GM12878 (cell line): ENCODE measurements around the gene MAPKBP1. TPM values are rescaled to one million over a fixed set of nuclear protein-coding genes. Genes with fewer than 3 reads are reported as not detected.

ENCODE experiments used
- ATAC-seq: fragments of 200-7000 bp; cut with Tn5 transposase; 3 replicates; pipeline ENCODE4 v1.9.1; 2020; ENCODE audit warnings: mild to moderate bottlenecking, moderate library complexity
- BruUV-seq: library from RNA; stranded (reverse); fragments of 400-500 nt; replicated peaks from 2 replicates; lab custom pipeline; 2021; lab: Mats Ljungman, UMichigan
- CTCF ChIA-PET: fragments of 300-600 bp; sonication (Branson Sonifier 250); formaldehyde crosslinking; extraction: SDS; loops from one replicate; lab custom pipeline; 2021; ENCODE audit warnings: inconsistent platforms; lab: Yijun Ruan, JAX
- POLR2A ChIA-PET: fragments of 350-600 bp; formaldehyde crosslinking; extraction: SDS; loops from one replicate; lab custom pipeline; 2021; ENCODE audit warnings: inconsistent platforms; lab: Charles Lee
- RAD21 ChIA-PET: fragments of 300-600 bp; sonication (Branson Sonifier 250); formaldehyde crosslinking; loops from one replicate; lab custom pipeline; 2023; ENCODE audit warnings: antibody characterized with exemption; ENCODE audit not compliant: unreplicated experiment; lab: Charles Lee
- SMC1A ChIA-PET: fragments of 300-600 bp; sonication (Branson Sonifier 250); formaldehyde crosslinking; loops from one replicate; lab custom pipeline; 2023; ENCODE audit not compliant: unreplicated experiment, uncharacterized antibody; lab: Charles Lee
- DNase-seq: peaks from one replicate; pipeline ENCODE4 v3.0.0-alpha.2; 2011; ENCODE audit warnings: low read depth, low spot score
- FAIRE-seq: peaks from 3 replicates; lab custom pipeline; 2011; peaks lifted over from hg19 to GRCh38; lab: Jason Lieb, UNC
- H2AFZ ChIP-seq: 2 replicates; pipeline ENCODE4 v1.6.0; 2011; ENCODE audit warnings: low read depth, low read length, control low read depth; ENCODE audit not compliant: control insufficient read depth
- H3K27ac ChIP-seq: 2 replicates; pipeline ENCODE4 v1.5.1; 2011; ENCODE audit warnings: control low read depth; ENCODE audit not compliant: control insufficient read depth, insufficient read depth
- H3K27me3 ChIP-seq, 2 experiments: replicated peaks in 1 of 2; 2 replicates each; pipeline versions ENCODE4 v1.6.0 to v1.6.1; 2011; ENCODE audit warnings: low read length in 1 of 2; ENCODE audit not compliant: control insufficient read depth in 2 of 2, insufficient read depth in 2 of 2
- H3K36me3 ChIP-seq, 2 experiments: 2 replicates each; pipeline ENCODE4 v1.5.1; 2011; ENCODE audit warnings: low read length in 1 of 2; ENCODE audit not compliant: control insufficient read depth in 2 of 2, insufficient read depth in 2 of 2
- H3K4me1 ChIP-seq: 2 replicates; pipeline ENCODE4 v1.6.1; 2011; ENCODE audit warnings: mild to moderate bottlenecking, low read length, moderate library complexity, mixed read lengths; ENCODE audit not compliant: control insufficient read depth, insufficient read depth
- H3K4me2 ChIP-seq: 2 replicates; pipeline ENCODE4 v1.6.0; 2011; ENCODE audit warnings: control low read depth; ENCODE audit not compliant: control insufficient read depth, insufficient read depth
- H3K4me3 ChIP-seq: fragments of 200-600 bp; sonication (generic); 2 replicates; pipeline ENCODE4 v1.5.1; 2016
- H3K79me2 ChIP-seq: 2 replicates; pipeline ENCODE4 v1.6.0; 2011; ENCODE audit warnings: low read length; ENCODE audit not compliant: control insufficient read depth, insufficient read depth
- H3K9ac ChIP-seq: 2 replicates; pipeline ENCODE4 v1.8.0; 2011; ENCODE audit warnings: low read length, control low read depth, mixed read lengths; ENCODE audit not compliant: control insufficient read depth, insufficient read depth
- H3K9me3 ChIP-seq: replicated peaks from 3 replicates; pipeline ENCODE4 v1.5.1; 2011; ENCODE audit warnings: mild to moderate bottlenecking, low read length; ENCODE audit not compliant: control insufficient read depth, insufficient read depth
- H4K20me1 ChIP-seq: 2 replicates; pipeline ENCODE4 v1.6.0; 2011; ENCODE audit not compliant: control insufficient read depth, insufficient read depth
- ATF2 ChIP-seq: IDR thresholded peaks from 2 replicates; pipeline ENCODE4 v1.6.1; 2012; ENCODE audit warnings: low read length, inconsistent platforms
- BACH1 ChIP-seq: fragments of 450-650 bp; IDR thresholded peaks from 2 replicates; pipeline ENCODE4 v1.6.1; 2017; ENCODE audit warnings: mild to moderate bottlenecking, borderline replicate concordance
- CREB1 ChIP-seq: IDR thresholded peaks from 2 replicates; pipeline ENCODE4 v1.6.1; 2012; ENCODE audit warnings: low read depth, mild to moderate bottlenecking, inconsistent platforms
- E2F8 ChIP-seq: fragments of 450-650 bp; IDR thresholded peaks from 2 replicates; pipeline ENCODE4 v1.6.1; 2018; ENCODE audit warnings: mild to moderate bottlenecking, low read depth, moderate library complexity; ENCODE audit not compliant: partially characterized antibody
- HCFC1 ChIP-seq: fragments of 150-350 bp; IDR thresholded peaks from 2 replicates; pipeline ENCODE4 v1.6.1; 2014; ENCODE audit warnings: low read length
- IKZF1 ChIP-seq: fragments of 450-650 bp; conservative IDR thresholded peaks from 2 replicates; pipeline ENCODE4 v1.6.1; 2017; ENCODE audit warnings: antibody characterized with exemption, mild to moderate bottlenecking
- NBN ChIP-seq: fragments of 450-650 bp; IDR thresholded peaks from 2 replicates; pipeline ENCODE4 v1.6.1; 2016
- RAD21 ChIP-seq: IDR thresholded peaks from 2 replicates; pipeline ENCODE4 v1.6.1; 2011; ENCODE audit warnings: mild to moderate bottlenecking, low read depth, low read length, moderate library complexity; ENCODE audit not compliant: insufficient read depth
- RUNX3 ChIP-seq: IDR thresholded peaks from 2 replicates; pipeline ENCODE4 v1.6.1; 2012; ENCODE audit warnings: low read length, inconsistent platforms
- SIN3A ChIP-seq: IDR thresholded peaks from 2 replicates; pipeline ENCODE4 v1.6.1; 2012; ENCODE audit warnings: low read depth, low read length, improper control_type of control experiment
- SIX5 ChIP-seq: IDR thresholded peaks from 2 replicates; pipeline ENCODE4 v1.6.1; 2011; ENCODE audit warnings: mild to moderate bottlenecking, low read depth, low read length, moderate library complexity; ENCODE audit not compliant: severe bottlenecking
- SMC3 ChIP-seq: IDR thresholded peaks from 2 replicates; pipeline ENCODE4 v1.6.1; 2011; ENCODE audit warnings: low read length, improper control_type of control experiment, borderline replicate concordance
- TAF1 ChIP-seq: IDR thresholded peaks from 2 replicates; pipeline ENCODE4 v1.6.1; 2011; ENCODE audit warnings: mild to moderate bottlenecking, low read depth, low read length, borderline replicate concordance
- TCF3 ChIP-seq: IDR thresholded peaks from 2 replicates; pipeline ENCODE4 v1.6.1; 2012; ENCODE audit warnings: low read depth, mild to moderate bottlenecking, low read length, borderline replicate concordance; ENCODE audit not compliant: insufficient read depth
- YY1 ChIP-seq: IDR thresholded peaks from 2 replicates; pipeline ENCODE4 v1.6.1; 2011; ENCODE audit warnings: low read depth, mild to moderate bottlenecking, low read length
- WGBS: methylation state at CpG from one replicate; pipeline ENCODE4 v1.1.6; 2016; ENCODE audit warnings: low lambda C conversion rate; ENCODE audit not compliant: insufficient replicate concordance, insufficient coverage; ENCODE audit errors: missing lambda C conversion rate; 5-methylcytosine and 5-hydroxymethylcytosine counted together
- in situ Hi-C: fragments of 300-500 bp; cut with MboI; formaldehyde crosslinking; loops from 9 replicates; pipeline ENCODE4 v1.14.3; 2018; ENCODE audit warnings: mixed read lengths
- intact Hi-C: fragments of 100-400 bp; cut with micrococcal nuclease; formaldehyde crosslinking; loops from one replicate; pipeline ENCODE4 v1.14.2; 2022; ENCODE audit not compliant: unreplicated experiment
- polyA plus RNA-seq, 11 experiments: library from polyadenylated mRNA; depleted of rRNA in 4 of 11; unstranded in 6 of 11; stranded (reverse) in 5 of 11; fragments of >200 nt; fragmentation: Nextera tagmentation in 4 of 11; fragmentation: Illumina TruSeq in 1 of 11; extraction: Ambion mirVana in 4 of 11; extraction: Trizol in 1 of 11; gene quantifications; 1 replicate in 1 of 11; 2 replicates in 10 of 11; pipeline versions ENCODE4 v1.2.1 to v1.2.3, GENCODE V29; 2011 to 2016; ENCODE audit warnings: inconsistent platforms in 2 of 11, missing spikeins in 2 of 11, low read depth in 1 of 11
- total RNA-seq, 4 experiments: library from RNA; depleted of rRNA in 3 of 4; stranded (reverse); fragments of >200 nt in 3 of 4; fragmentation: Illumina TruSeq in 1 of 4; extraction: Trizol in 1 of 4; gene quantifications; 2 replicates each; pipeline versions ENCODE4 v1.2.1 to v1.2.3, GENCODE V29; 2013 to 2021
- TF ChIP-seq, protein P1 (sequence below), 3 experiments: IDR thresholded peaks in 2 of 3; conservative IDR thresholded peaks in 1 of 3; 2 replicates each; pipeline ENCODE4 v1.5.1; 2011; ENCODE audit warnings: low read depth in 3 of 3, low read length in 3 of 3, mild to moderate bottlenecking in 3 of 3, control low read depth in 2 of 3, moderate library complexity in 2 of 3, inconsistent platforms in 1 of 3, mixed read lengths in 1 of 3; ENCODE audit not compliant: control insufficient read depth in 2 of 3, insufficient read depth in 1 of 3; ENCODE audit errors: extremely low read depth in 1 of 3

The MAPKBP1 gene
- total and polyA plus RNA-seq, 10 of the 15 experiments (the other 5 are each of a cell fraction or from before 2014, with no cell fraction given): 0.44 to 19.0 (median 7.3) TPM

GRCh38 chr15:41772720-41773331, 1.5 kb upstream of the MAPKBP1 start:
- ATAC-seq (peak; percentile 51), FAIRE-seq (peak; percentile 23), DNase-seq (peak; percentile 65)
- CTCF ChIA-PET: interaction anchor here (0.5 to 11.4 kb wide), 39 partner anchors 10 to 366 kb away, joined by 3 to 365 read pairs (median 6); partner anchors contain the start of genes EHD4, JMJD7 and MGA
- no peak overlapping the region for H2AFZ ChIP-seq
- H3K4me3 ChIP-seq: no peak overlapping the region
- peak overlapping the region; percentile 77 for H3K27ac ChIP-seq
- intact Hi-C loops: loop anchor here (1.0 to 5.0 kb wide), 2 partner anchors 38 to 199 kb away; partner anchors contain the start of gene EHD4
- POLR2A ChIA-PET: interaction anchor here (0.5 to 11.3 kb wide), 8 partner anchors 11 to 191 kb away, joined by 3 to 170 read pairs (median 15); partner anchors contain the start of gene MGA
- H3K9ac ChIP-seq: peak overlapping the region; percentile 64
- peaks cover 29% of the 10 kb centered on the region for H3K79me2 ChIP-seq
- H3K4me2 ChIP-seq: peak overlapping the region; percentile 52
- H3K36me3 ChIP-seq: peaks cover 0 to 6% of the 10 kb centered on the region in 2 experiments; a peak in 2 of 4 replicates
- no peaks in the 10 kb centered on the region for H4K20me1 ChIP-seq
- RAD21 ChIA-PET: interaction anchor here (0.6 to 10.2 kb wide), 24 partner anchors 19 to 371 kb away, joined by 3 to 305 read pairs (median 4); partner anchors contain the start of genes MGA and NDUFAF1
- SMC1A ChIA-PET: interaction anchor here (0.8 to 9.6 kb wide), 25 partner anchors 8 to 419 kb away, joined by 3 to 268 read pairs (median 7); partner anchors contain the start of genes EHD4, JMJD7 and MGA
- H3K4me1 ChIP-seq: peaks cover 12% of the 10 kb centered on the region
- no peaks in the 10 kb centered on the region for H3K27me3 ChIP-seq
- WGBS: 37% methylated on average over 8 of the region's 8 CpGs
- H3K9me3 ChIP-seq: no peaks in the 10 kb centered on the region
- no TSS peak for BruUV-seq
- in situ Hi-C loops: loop anchor here (5.0 kb wide), 1 partner anchor 39 kb away; no protein-coding TSS in a partner anchor
- peak; percentile 32; the same call in 1 of the 2 replicates for TF ChIP-seq RUNX3
- TF ChIP-seq TCF3: no peak
- no peak for TF ChIP-seq ATF2
- TF ChIP-seq BACH1: no peak
- TF ChIP-seq IKZF1: 0 out of 2 replicates have a peak, but pooled peaks have one; percentile 11
- TF ChIP-seq TAF1: no peak
- TF ChIP-seq SIX5: no peak
- TF ChIP-seq YY1: 0 out of 2 replicates have a peak, but pooled peaks have one; percentile 39
- TF ChIP-seq RAD21: peak; percentile 80
- TF ChIP-seq E2F8: peak; percentile 29
- no peak for TF ChIP-seq HCFC1
- no peak for TF ChIP-seq CREB1
- peak; percentile 96 for TF ChIP-seq SMC3
- TF ChIP-seq NBN: 0 out of 2 replicates have a peak, but pooled peaks have one; percentile 31
- TF ChIP-seq, protein P1, sequence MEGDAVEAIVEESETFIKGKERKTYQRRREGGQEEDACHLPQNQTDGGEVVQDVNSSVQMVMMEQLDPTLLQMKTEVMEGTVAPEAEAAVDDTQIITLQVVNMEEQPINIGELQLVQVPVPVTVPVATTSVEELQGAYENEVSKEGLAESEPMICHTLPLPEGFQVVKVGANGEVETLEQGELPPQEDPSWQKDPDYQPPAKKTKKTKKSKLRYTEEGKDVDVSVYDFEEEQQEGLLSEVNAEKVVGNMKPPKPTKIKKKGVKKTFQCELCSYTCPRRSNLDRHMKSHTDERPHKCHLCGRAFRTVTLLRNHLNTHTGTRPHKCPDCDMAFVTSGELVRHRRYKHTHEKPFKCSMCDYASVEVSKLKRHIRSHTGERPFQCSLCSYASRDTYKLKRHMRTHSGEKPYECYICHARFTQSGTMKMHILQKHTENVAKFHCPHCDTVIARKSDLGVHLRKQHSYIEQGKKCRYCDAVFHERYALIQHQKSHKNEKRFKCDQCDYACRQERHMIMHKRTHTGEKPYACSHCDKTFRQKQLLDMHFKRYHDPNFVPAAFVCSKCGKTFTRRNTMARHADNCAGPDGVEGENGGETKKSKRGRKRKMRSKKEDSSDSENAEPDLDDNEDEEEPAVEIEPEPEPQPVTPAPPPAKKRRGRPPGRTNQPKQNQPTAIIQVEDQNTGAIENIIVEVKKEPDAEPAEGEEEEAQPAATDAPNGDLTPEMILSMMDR (IDR thresholded peaks at IDR 0.05 in 2 of 3, conservative IDR thresholded peaks at IDR 0.05 in 1 of 3; ENCODE audit: control insufficient read depth in 2 of 3, extremely low read depth in 1 of 3, insufficient read depth in 1 of 3, low read depth in 3 of 3, low read length in 3 of 3): peak; percentile 68 to 86 (median 72)
- TF ChIP-seq SIN3A: peak; percentile 64; the same call in 1 of the 2 replicates
